Right kidney (tissue), 9 donors: Measurements from ENCODE around the gene TTC38.

Experiments used
- DNase-seq: peaks from one replicate; pipeline ENCODE4 v3.0.0-alpha.2; 2016
- long read RNA-seq, 8 donors: transcript quantifications; one replicate each; lab custom pipeline, GENCODE V29; 2026

Gene TTC38
- long read RNA-seq, donor 1, transcript TTC38-201 (14 exons, 2,610 nt) = major isoform, 6 of 20 reads
- long read RNA-seq, donor 1, partial matches to known transcripts = 14 of 20 reads
- long read RNA-seq, donor 1, other reads (novel, unspliced or antisense) = 0 of 20 reads
- long read RNA-seq, donor 2, transcript TTC38-201 (14 exons, 2,610 nt) = major isoform, 5 of 14 reads
- long read RNA-seq, donor 2, partial matches to known transcripts = 9 of 14 reads
- long read RNA-seq, donor 2, other reads (novel, unspliced or antisense) = 0 of 14 reads
- long read RNA-seq, donor 3, partial matches to known transcripts = 0 of 3 reads
- long read RNA-seq, donor 3, other reads (novel, unspliced or antisense) = 0 of 3 reads
- long read RNA-seq, donor 4, transcript TTC38-201 (14 exons, 2,610 nt) = major isoform, 6 of 6 reads
- long read RNA-seq, donor 4, partial matches to known transcripts = 0 of 6 reads
- long read RNA-seq, donor 4, other reads (novel, unspliced or antisense) = 0 of 6 reads
- long read RNA-seq, donor 5, transcript TTC38-201 (14 exons, 2,610 nt) = major isoform, 7 of 12 reads
- long read RNA-seq, donor 5, partial matches to known transcripts = 5 of 12 reads
- long read RNA-seq, donor 5, other reads (novel, unspliced or antisense) = 0 of 12 reads
- long read RNA-seq, donor 6, transcript TTC38-201 (14 exons, 2,610 nt) = major isoform, 15 of 23 reads
- long read RNA-seq, donor 6, partial matches to known transcripts = 8 of 23 reads
- long read RNA-seq, donor 6, other reads (novel, unspliced or antisense) = 0 of 23 reads
- long read RNA-seq, donor 7, transcript TTC38-201 (14 exons, 2,610 nt) = major isoform, 18 of 33 reads
- long read RNA-seq, donor 7, partial matches to known transcripts = 15 of 33 reads
- long read RNA-seq, donor 7, other reads (novel, unspliced or antisense) = 0 of 33 reads
- long read RNA-seq, donor 8, transcript TTC38-201 (14 exons, 2,610 nt) = major isoform, 8 of 17 reads
- long read RNA-seq, donor 8, partial matches to known transcripts = 9 of 17 reads
- long read RNA-seq, donor 8, other reads (novel, unspliced or antisense) = 0 of 17 reads

GRCh38 chr22:46267431-46268279, at the start of gene TTC38:
TTC38 (plus strand) TSS chr22:46268008; CDS start chr22:46268040, 32 bp downstream.
- DNase-seq = peak; percentile 85

GRCh38 chr22:46219636-46220035, 48.2 kb upstream of the TTC38 start:
- DNase-seq = no peak

- DNase-seq = no peak
Observed at GRCh38 chr22:46220921-46221320, 46.9 kb upstream of the TTC38 start.

GRCh38 chr22:46224044-46224897, 43.5 kb upstream of the TTC38 start:
- DNase-seq = no peak

GRCh38 chr22:46224898-46225290, 42.9 kb upstream of the TTC38 start:
- DNase-seq = no peak

GRCh38 chr22:46225631-46226030, 42.2 kb upstream of the TTC38 start:
- no peak for DNase-seq

- DNase-seq = no peak
Observed at GRCh38 chr22:46226577-46226976, 41.2 kb upstream of the TTC38 start.

- no peak for DNase-seq
Observed at GRCh38 chr22:46229701-46230100, 38.1 kb upstream of the TTC38 start.

- no peak for DNase-seq
Observed at GRCh38 chr22:46230262-46230901, 37.4 kb upstream of the TTC38 start.

GRCh38 chr22:46233231-46233630, 34.6 kb upstream of the TTC38 start:
- no peak for DNase-seq

- DNase-seq = no peak
Observed at GRCh38 chr22:46234969-46235368, 32.8 kb upstream of the TTC38 start.

- no peak for DNase-seq
Observed at GRCh38 chr22:46237453-46238124, 30.2 kb upstream of the TTC38 start.

GRCh38 chr22:46238541-46238940, 29.3 kb upstream of the TTC38 start:
- no peak for DNase-seq

- no peak for DNase-seq
Observed at GRCh38 chr22:46239261-46240048, 28.4 kb upstream of the TTC38 start.

GRCh38 chr22:46240073-46240472, 27.7 kb upstream of the TTC38 start:
- DNase-seq = no peak

GRCh38 chr22:46240506-46240905, 27.3 kb upstream of the TTC38 start:
- DNase-seq = no peak

- DNase-seq = no peak
Observed at GRCh38 chr22:46240907-46241306, 26.9 kb upstream of the TTC38 start.

GRCh38 chr22:46241396-46242007, 26.3 kb upstream of the TTC38 start:
- no peak for DNase-seq

GRCh38 chr22:46242076-46242475, 25.7 kb upstream of the TTC38 start:
- no peak for DNase-seq
